HS-5 (cell line): ENCODE measurements around the gene FAM107B.

Experiments
- DNase-seq: peaks from one replicate; pipeline ENCODE4 v3.0.0-alpha.2; 2012; ENCODE audit warnings: low read depth

Gene FAM107B

DNA sequence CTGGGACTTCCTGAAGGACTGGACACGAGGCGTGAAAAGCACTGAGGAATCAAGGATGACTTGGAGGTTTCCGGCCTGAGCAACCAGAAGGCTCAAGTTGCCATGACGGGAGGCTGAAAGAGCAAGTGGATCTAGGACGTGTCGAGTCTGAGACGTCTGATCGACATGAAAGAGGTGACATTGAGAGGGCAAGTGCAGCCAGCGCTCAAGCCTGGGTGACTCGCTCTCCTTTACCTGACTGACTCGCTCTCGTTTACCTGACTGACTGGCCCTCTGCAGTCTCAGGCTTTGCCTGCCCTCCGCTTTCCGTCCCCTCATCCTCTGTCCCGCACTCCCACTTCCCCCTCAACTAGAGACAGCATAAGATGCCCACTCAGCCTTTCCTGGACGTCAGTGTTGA is 241.4 kb downstream of the FAM107B start:
- DNase-seq, result no peak

DNA sequence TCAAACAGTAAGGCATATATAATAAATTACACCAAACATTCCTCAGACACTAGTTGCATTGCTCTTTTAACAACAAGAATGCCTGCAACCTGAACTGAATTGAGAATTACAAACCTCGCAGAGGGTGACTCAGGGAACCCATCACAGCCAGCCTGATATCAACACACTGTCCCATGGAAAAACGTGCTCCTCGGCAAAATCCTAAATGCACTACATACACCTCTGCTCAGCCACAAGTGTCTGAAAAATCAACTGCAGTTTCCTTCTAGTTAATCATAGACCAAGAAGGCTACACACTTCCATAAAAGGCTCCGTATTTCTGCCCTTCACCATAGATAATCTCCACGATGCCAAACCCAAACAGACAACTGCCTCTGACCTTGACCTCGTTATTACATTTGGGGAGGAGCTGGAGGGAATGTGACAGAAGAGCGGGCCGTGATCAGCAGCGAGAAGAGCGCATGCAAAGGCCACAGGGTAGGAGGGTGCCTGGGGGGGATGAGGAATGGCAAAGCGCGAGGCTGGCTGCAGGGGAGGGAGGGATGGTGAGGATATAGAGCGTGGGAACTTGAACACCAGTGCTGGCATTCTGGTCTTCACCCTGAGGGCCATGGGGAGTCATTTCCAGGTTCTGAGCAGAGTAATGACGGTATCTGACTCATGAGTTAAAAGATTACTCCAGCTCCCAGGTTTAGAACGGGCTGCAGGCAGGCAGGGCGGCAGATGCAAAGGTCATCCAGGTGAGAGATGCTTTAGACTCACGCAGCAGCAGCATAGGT is 242.0 kb downstream of the FAM107B start:
- no peak for DNase-seq

DNA sequence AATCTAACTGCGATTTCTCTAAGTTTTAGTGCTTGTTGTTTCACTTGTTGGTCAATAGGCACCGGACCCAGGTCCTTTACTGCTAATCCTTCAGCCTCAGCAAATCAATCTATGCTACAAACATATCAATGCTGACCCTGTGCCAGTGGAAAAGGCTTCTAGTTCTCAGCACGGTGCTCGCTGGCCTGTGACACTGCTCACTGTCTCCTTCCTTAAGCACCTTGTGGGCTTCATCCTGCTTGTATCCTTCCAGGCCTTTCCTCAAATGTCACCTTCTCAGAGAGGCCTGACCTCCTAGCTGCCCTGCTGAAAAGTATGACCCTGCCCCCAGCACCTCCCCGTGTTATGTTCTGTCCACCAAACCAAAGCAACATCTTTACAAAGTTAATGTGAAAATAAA is 242.7 kb downstream of the FAM107B start:
- DNase-seq, result no peak

DNA sequence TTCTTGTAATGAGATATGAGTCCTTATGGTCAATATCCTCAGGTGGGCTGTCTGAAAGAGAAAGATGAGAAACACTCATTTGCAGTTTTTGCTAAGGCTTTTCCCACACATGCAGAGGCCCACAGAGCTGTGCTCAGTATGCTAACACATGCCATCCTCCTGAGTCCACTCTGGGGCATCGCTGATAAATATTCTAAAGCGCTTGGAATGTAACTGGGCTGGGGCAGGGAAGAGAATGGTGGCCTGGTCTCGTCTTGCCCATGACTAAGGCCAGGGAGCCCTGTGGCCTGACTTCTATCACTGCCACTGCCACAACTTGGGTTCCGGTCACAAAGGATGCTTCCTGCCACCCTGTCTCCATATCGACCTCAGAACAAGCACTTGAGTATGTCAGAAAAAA is 244.2 kb downstream of the FAM107B start:
- no peak for DNase-seq

DNA sequence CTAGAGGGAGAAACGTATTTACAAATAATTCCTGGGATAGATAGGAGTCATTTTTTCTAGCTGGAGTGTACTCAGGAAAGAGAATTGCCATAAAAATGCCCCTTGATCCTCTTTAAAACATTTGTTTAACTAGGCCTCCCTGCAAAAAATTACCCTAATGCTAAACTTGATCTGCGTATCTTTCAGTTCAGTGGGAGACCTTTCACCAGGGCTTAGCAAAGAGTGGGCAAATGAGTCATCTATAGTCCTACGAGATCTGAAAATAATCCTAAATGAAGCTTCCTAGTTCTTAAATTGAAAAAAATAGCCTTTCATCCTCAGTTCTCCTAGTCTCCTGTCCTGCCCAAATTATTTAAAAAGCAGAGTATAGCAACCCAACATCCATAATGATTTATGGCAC is 245.3 kb downstream of the FAM107B start:
- DNase-seq, result no peak

DNA sequence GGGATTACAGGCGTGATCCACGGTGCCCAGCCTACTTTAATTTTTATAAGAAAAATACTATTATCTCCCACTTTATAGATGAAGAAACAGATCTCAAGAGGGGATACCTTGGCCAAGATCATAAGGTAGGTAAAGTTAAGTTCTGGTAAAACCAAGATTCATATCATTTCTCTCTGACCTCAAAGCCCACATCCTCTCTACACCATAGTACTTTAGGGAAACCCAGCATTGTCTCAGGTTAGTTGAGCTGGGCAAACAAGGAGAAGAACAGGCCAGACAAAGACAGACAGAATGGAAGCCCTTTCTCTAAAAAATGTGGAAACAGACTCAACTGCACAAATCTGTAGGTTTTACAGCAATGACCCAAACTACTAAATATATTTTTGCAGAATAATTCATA is 246.2 kb downstream of the FAM107B start:
- DNase-seq, result no peak

DNA sequence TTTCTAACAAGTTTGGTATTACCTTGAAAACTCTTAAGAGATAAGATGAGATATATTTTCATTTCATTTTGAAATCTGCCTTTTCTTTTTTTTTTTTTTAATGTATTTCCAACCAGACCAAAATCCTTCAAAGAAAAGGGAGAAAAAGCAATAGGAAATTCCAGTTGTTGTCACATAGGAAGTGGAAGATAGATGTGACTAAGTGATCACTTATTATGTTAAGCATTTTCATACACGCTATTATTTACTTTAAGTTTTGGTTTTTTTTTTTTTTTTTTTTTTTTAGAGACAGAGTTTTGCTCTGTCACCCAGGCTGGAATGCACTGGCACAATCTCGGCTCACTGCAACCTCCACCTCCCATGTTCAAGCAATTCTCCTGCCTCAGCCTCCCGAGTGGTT is 246.8 kb downstream of the FAM107B start:
- DNase-seq, result no peak

DNA sequence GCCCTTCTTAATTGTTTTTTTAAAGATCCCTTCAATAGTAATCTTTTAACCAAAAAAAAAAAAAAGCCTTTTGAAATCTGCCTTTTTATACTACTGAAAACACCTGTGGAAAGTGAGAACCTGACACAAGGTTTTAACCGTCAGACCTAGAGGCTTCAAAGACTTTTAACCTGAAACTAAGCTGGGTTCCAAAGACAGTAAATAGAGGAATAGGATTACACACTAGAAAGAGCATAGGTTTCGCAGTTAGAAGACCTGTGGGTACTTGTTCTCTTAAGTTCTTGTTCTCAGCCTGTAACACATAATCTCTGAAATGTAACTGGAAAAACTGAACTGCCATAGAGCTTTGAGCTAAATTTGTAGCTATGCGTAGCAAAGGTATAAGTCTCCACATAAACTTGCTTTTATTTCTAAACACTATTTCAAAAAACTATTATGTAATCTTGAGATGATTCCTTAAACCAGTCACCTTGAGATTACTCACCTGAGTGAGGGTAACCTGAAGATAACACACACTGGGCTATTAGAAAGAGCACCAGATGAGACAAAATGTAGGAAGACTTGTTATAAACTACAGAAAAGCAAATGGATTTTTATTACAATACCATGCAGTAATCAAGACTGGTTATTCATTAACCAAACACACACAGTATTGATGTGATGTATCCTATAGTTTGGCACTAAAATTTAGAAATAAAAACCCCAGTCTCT is 247.4 kb downstream of the FAM107B start:
- no peak for DNase-seq

DNA sequence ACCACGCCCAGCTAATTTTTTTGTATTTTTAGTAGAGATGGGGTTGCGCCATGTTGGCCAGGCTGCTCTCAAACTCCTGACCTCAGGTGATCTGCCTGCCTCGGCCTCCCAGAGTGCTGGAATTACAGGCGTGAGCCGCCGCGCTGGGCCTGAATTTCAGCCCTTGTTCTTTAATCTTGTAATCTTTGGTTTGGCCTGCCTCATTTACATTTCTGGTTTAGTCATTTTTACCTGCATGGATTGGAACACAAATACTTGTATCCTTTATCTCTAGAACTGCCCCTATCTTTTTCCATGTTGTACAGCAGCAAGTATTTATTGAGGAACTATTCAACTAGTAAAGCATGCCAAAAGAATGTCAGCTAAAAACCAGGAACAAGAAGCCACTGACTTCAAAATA is 248.4 kb downstream of the FAM107B start:
- no peak for DNase-seq

DNA sequence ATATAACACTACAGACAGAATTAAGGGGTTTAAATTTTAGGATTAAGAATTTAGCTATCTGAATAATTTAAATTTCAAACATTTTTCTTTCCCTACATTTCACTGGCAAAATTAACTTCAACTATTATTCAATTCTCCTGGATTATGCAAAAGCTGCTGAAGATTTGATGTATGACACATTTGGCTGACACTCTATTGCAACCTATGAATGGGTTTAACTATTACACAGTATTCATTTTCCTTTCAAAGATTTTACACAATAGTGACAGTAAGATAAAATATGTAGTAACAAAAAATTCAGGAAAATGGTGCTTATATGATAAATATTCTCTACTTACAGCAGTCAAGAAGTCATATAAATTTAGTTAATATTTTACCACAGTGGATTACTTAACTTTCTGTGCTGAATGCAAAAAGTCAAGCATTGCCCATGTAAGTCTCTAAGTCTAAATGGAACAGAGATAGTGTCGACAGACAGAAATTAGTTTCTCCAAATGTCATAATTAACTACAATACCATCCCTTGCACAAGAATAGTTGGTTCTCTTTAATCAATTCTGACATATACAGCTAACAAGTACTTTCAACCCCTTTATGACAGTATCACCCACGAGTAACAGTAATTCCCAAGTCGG is 249.9 kb downstream of the FAM107B start:
- no peak for DNase-seq

DNA sequence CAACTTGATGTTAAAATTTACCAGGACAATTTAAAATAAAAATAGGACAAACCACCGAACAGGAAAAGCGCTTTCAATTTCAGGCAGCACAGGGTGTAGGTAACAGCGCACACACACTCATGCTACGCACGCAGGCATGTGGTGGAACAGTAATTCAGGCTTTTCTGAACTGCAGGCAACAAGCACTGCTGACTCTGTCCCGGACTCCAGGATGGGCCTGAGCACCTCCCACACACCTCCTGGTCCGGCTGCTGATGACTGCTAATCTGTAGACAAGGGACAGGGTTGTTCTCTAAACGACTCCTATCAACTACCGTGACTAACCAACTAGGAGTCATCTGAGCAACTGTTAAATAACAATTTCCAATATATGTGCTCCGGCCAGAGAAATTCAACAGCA is 251.4 kb downstream of the FAM107B start:
- DNase-seq, result no peak

DNA sequence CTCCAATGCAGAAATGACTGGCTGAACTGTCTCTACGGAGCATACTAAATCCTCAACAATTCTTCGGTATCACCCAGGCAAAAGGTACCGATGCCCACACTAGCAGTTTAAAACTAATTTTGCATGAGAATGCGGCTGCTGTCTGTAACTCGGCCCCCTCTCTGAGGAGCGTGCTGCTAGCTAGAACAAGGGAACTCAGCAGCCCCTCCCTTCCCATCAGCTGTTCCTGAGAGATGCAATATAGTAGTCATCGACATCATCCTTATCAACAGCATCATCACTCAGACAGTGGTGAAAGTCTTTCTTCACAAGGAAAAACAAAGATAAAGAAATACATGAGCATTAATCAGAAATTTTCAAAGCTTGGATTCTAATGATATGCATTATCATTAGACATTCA is 254.9 kb downstream of the FAM107B start:
- no peak for DNase-seq

DNA sequence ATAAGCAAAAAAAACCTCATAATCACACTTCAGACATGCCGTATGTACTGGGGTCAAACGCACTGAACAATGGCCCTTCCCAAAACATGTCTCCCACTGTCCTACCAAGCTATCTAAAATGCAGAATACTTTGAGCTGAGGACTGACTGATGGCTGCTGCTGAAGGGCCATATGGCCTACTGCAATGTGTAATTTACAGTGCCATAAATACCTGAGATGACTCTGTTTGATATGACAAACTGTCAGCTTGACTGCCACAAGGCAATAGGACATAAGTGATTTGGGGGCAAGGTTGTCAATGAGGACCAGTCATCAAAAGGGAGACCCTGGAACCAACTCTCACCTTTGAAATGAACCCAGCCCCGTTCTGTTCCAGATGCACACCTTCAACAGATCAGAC is 256.5 kb downstream of the FAM107B start:
- DNase-seq, result no peak

DNA sequence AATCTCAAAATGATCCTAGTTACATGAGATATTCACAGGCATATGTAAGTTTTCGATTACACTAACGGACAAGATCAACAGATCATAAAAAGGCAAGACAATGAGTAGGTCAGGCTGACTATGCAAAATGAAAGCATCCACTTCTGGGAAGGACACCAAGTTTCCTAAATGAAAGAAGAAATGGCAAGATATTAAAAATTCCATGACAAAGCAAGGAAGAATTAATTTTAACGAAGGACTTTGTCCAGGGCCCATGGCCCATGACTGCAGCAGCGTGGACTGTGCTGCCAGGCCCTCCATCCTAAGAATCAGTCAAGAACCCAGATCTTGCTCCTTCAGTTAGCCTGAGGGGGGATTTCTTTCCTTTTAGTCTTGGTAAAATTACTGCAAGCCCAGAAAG is 261.6 kb downstream of the FAM107B start:
- no peak for DNase-seq

DNA sequence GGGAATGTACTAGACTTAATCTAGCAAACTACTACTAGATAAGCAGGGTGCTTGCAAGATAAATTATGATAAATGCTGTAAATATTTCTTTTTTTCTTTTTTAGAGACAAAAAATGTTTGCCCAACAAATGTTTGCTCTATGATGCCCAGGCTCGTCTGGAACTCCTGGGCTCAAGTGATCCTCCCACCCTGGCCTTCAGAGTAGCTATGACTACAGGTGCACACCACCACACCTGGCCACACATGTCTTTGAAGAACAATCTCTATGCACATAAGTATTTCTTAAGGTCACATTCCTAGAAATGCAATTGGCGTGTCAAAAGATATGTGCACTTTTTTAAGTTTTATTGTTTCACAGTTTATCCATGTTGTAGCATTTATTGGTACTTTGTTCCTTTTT is 264.4 kb downstream of the FAM107B start:
- DNase-seq, result no peak

DNA sequence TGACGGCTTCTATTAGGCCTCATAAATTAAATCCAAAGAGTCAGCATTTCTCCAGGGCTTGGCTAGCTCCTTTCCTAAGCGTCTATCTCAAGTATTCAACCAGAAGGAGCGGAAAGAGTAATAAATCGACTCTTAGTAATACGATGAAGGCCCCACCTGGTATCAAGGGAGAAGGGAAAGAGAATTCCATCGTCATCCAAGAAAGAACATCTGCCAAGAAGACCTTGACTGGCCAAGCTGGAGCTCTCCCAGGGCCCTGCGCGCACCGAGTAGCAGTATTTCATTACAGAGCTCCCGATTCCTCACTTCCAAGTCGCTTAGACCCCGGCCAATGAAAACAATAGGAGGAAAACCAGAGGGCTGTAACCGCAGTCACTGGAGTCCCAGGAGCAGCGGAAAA is 266.0 kb downstream of the FAM107B start:
- DNase-seq, result no peak

DNA sequence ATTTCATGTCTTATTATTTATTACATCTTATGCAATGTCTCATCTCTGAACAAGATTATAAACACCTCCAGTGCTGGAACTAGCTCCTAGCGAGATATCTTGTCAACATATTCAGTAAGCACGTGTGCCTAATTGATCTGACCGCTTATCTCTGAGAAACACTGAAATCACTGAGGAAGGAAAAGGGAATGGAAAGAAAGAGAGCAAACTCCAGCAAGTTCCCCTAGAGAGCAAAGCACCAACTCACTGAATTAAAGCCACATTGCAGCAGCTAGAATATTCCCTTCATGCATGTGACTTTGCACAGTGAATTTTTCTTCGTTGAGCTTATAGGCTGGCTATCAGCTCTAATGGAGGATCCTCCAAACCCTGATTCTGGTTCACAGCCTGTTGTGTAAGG is 266.9 kb downstream of the FAM107B start:
- DNase-seq, result no peak

DNA sequence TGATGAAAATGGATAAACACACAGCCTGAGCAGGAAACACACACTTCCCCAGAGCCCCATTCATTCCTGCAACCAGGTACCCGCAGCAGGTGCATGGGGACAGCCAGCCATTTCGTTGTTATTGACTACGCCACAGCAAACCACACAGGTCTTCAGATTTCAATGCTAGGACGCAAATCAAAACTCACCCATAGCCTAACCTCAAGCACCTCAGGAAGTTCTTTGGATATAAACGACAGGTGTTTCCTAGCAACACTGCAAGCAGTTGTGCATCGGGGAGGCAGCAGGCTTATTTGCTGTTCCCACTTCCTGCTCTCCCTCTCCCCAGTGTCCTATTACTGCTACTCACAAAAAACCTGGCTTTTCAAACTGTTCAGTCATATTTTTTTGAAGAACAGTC is 267.5 kb downstream of the FAM107B start:
- DNase-seq, result no peak

DNA sequence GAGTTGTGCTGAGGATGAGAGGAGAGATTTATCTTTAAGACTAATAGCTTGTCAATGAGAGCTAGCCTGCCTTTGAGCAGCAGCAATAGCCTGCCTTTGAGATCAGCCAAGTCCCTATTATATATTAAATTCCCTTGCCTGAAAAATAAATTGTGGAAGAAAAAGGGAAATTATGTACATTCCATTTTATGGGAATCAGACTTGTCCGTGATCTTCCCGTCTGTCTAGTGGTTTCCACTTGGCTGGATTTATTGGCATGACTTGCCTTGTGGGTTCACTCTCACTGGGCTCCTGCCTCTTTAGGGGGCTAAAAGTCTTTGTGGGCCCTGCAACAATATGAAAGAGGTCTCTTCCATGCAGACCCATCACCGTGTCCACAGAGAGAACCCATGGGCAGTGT is 272.3 kb downstream of the FAM107B start:
- no peak for DNase-seq

DNA sequence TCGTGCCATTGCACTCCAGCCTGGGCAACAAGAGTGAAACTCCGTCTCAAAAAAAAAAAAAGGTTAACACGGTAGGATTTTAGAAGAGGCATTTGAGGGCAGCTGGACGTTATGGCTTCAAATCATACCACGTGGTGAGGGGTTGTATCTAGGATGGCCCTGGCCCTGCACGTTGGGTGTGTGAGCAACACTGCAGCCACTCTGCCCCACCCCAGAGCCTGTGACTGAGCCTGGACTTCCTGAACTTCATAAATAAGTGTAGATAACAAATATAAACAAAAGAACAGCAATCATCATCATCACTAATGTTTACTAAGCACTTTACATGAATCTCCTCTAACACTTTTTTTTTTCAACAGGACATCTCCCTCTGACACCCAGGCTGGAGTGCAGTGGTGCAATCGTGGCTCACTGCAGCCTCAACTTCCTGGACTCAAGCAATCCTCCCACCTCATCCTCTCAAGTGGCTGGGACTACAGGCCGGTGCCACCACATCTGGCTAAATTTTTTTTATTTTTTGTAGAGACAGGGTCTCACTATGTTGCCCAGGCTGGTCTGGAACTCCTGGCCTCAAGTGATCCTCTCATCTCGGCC is 274.4 kb downstream of the FAM107B start:
- DNase-seq, result no peak

DNA sequence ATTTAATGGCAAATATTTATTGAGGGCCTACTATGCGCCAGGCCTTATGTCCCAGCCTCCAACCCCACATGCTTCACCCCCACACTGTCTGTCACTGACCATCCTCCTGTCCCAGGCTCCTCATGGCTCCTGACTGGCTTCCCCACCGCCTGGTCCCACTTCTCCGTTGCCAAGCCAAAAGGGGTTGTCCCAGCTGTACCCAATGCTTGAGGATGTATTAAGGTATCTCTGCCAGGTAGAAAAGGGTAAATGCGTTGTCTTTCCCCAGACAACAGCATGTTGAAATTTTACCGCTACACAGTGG is 275.1 kb downstream of the FAM107B start:
- no peak for DNase-seq

DNA sequence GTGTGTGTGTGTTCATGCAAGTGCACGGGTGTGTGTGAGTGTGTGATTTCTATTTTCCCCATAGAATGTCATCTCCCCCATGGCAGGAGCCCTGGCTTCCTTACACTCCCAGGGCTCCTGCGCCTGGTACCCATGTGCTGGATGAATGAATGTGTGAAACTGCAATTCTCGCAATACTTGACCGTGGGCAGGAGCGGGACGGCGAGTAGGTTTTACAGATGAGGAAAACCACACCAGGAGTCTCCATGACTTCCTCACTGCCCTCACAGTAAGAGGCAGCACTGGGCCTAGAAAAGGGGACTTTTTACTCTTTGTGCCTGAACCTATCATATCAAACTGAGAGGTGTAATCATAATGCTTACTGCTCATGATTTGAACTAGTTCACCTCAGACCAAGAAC is 276.4 kb downstream of the FAM107B start:
- DNase-seq, result no peak

DNA sequence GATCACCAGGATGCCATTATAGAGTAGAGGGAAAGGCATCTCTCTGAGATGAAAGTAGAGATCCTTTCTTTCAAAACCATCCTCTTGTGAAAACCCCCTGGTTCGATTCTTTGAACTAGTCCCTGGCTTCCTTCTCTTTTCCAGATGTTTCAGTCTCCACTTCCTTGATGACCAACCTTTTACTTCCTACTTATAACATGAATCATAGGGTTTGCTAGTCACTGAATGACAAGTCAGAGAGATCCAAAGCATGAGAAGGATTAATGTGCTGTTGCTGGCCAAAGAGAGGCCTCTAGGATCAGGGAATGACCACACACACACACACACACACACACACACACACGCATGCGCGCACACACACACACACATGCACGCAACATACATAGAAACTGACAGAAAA is 282.9 kb downstream of the FAM107B start:
- DNase-seq, result no peak
